Loucy (cell line): Measurements from ENCODE around the gene RASGRP3.

Source experiments
- CTCF ChIP-seq: fragments of 200-600 bp; sonication (generic); conservative IDR thresholded peaks from 2 replicates; pipeline ENCODE4 v1.5.1; 2014; ENCODE audit warnings: mild to moderate bottlenecking, antibody characterized with exemption, low read length
- EZH2phosphoT487 ChIP-seq: fragments of 200-600 bp; IDR thresholded peaks from 2 replicates; pipeline ENCODE4 v1.6.1; 2018; ENCODE audit warnings: antibody characterized with exemption, mild to moderate bottlenecking, moderate library complexity, borderline replicate concordance

GRCh38 chr2:33614190-33614589, 137.7 kb downstream of the RASGRP3 start:
- TF ChIP-seq CTCF (no peak), EZH2phosphoT487 (no peak)
